Transverse colon (tissue), 4 donors: ENCODE measurements around the gene BPIFA3.

Experiments
- CTCF ChIP-seq, 5 experiments: fragments of 200-600 bp in 3 of 5; fragments of 450-650 bp in 2 of 5; sonication (generic) in 3 of 5; IDR thresholded peaks; 1 replicate in 2 of 5; 2 replicates in 3 of 5; pipeline ENCODE4 v1.5.1; 2016 to 2017; ENCODE audit warnings: antibody characterized with exemption in 5 of 5, inconsistent platforms in 3 of 5, mild to moderate bottlenecking in 2 of 5, moderate library complexity in 1 of 5
- EP300 ChIP-seq: sonication (generic); formaldehyde crosslinking; IDR thresholded peaks from one replicate; pipeline ENCODE4 v1.6.1; 2017; ENCODE audit warnings: antibody characterized with exemption, low read depth
- POLR2A ChIP-seq: fragments of 450-650 bp; IDR thresholded peaks from one replicate; pipeline ENCODE4 v1.6.1; 2016; ENCODE audit warnings: antibody characterized with exemption, mild to moderate bottlenecking, moderate library complexity
- POLR2AphosphoS5 ChIP-seq, 3 donors: sonication (generic); formaldehyde crosslinking; IDR thresholded peaks; one replicate each; pipeline ENCODE4 v1.6.1; 2016; ENCODE audit warnings: antibody characterized with exemption in 3 of 3

- TF ChIP-seq POLR2AphosphoS5 (IDR thresholded peaks at IDR 0.05) (no peak), CTCF (IDR thresholded peaks at IDR 0.05) (no peak), EP300 (no peak), POLR2A (no peak)
Measured at GRCh38 chr20:33259371-33259770, 42.2 kb downstream of the BPIFA3 start.
